Activated T-helper 1 cell treated with anti-CD3 and anti-CD28 coated beads, Interleukin-2, amount 50 U/mL, for 16 hours (primary cell): ENCODE data around the gene YY1.
A peak's percentile ranks its signal among the peaks of the same experiment; 100 is the strongest.
"Not testable (repeated sequence)": the region's sequence is repeated elsewhere in the genome, so short reads cannot be mapped to it uniquely, and the experiment has no call there.

Source experiments
- DNase-seq, 2 donors: peaks; one replicate each; pipeline ENCODE4 v3.0.0-alpha.2; 2020; ENCODE audit warnings: low read depth in 1 of 2, low spot score in 1 of 2

The YY1 gene

DNA sequence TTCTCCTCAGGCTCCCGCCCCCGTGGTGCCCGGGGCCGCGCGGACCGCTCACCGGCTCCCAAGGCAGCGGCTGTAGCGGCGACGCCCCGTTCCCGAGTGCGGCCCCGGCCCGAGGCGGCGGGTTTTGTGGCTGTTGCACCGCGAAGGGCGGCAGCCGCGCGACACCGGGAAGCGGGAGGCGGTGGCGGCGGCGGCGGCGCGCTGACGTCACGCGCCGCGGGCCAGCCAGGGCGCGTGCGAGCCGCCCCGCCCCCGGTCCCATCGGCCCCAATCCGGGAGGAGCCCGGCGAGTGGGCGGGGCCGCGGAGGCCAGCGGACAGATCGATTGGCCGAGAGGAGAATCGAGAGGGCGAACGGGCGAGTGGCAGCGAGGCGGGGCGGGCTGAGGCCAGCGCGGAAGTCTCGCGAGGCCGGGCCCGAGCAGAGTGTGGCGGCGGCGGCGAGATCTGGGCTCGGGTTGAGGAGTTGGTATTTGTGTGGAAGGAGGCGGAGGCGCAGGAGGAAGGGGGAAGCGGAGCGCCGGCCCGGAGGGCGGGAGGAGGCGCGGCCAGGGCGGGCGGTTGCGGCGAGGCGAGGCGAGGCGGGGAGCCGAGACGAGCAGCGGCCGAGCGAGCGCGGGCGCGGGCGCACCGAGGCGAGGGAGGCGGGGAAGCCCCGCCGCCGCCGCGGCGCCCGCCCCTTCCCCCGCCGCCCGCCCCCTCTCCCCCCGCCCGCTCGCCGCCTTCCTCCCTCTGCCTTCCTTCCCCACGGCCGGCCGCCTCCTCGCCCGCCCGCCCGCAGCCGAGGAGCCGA, at the start of gene YY1:
Gene YY1 (plus strand): TSS at position 726 of the 792 bp plus-strand sequence. CDS start 101 bp downstream, outside the sequence.
- DNase-seq: peak; percentile 98 to 99

DNA sequence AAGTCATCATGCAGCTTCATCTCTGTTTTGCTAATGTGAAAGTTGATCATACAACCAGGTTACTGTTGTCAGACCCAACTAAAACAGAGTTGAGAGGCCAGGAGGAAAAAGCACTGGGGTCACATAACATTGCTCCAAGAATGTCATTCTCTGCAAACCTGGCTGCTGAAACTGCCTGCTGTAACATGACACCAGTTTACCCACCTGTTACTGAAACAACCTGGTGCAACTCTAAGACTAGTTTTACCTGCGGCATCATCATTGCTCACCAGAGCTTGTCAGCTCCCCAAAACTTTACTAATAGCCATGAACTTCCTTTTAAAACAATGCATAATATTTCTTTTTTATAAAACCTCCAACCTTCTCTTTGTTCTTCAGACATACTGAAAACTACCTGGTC, 48.8 kb upstream of the YY1 start:
- DNase-seq: no peak

DNA sequence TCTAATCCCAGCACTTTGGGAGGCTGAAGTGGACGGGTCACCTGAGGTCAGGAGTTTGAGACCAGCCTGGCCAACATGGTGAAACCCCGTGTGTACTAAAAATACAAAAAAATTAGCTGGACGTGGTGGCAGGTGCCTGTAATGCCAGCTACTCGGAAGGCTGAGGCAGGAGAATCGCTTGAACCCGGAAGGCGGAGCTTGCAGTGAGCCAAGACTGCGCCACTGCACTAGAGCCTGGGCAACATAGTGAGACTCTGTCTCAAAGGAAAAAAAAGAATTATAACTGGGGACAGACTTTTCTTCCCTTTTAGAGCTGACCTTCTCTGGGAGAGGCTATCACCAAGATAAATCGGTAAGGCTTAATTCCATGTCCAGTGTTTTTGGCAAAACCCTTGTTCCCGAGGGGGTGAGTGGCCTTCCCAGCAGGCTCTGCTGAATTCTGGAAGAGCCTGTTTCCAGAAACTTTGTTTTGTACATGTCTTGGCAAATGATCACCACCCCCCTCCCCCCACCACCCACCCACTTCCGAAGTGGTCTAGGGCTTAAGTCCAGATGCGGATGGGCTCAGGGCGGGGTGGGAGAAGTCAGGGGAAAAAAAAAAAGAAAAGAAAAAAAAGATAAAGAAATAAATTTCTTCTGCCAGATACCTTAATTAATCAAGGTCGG, 47.2 kb upstream of the YY1 start:
- DNase-seq: no peak

DNA sequence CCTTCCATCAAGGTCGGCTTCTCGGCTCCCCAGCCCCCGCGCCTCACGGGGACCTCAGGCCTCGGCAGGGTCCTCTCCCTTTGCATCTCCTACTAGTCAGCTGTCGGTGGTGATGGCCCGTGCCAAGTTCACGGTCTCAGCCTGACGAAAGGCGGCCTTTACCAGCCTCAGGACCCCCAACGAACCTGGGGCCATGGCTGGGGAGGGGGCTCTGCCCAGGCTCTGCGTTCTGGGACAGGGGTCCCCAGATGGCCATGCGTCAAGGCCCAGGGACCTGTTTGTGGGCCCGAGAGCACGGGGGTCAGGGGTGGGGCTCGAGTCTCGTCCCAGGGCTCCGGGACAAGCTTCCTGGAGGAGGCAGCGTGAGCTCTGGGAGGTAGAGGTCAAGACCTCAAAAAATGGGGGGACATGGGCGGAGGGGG, 46.7 kb upstream of the YY1 start:
- no peak for DNase-seq

DNA sequence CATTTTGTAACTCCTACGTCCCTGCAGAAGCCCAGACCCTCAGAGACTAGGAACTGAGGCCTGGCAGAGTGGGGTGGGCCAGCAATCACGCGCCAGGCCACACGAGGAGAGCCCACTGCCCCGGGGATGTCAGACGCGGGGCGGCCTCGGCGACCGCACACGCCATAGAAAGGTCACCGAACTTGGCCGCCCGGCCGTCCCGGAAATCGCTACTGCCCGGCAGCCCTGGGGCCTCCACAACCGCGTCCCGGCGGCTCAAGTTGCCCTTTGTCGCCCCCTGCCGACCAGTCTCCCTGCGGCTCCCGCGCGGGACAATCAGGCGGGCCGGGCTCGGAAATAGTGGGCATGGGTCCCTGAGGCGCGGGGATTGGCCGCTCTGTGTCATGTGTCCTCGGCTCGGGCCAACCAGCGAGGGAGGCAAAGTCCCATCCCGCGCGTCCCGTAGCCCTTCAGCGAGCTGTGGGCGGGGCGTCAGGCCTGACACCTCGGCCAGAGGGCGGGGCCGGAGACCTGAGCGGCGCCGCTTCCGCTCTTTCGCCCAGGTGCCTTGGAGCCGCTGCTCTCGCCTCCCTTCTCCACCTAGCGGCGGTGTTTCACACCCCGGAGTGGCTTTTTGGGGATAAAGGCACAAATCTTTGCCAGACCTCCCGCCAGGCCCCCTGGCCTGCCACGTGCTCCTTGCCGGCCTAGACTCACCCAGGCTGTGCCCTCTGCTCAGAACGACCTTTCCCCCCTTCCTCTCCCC, 46.1 kb upstream of the YY1 start:
- DNase-seq: peak; percentile 99 to 100

DNA sequence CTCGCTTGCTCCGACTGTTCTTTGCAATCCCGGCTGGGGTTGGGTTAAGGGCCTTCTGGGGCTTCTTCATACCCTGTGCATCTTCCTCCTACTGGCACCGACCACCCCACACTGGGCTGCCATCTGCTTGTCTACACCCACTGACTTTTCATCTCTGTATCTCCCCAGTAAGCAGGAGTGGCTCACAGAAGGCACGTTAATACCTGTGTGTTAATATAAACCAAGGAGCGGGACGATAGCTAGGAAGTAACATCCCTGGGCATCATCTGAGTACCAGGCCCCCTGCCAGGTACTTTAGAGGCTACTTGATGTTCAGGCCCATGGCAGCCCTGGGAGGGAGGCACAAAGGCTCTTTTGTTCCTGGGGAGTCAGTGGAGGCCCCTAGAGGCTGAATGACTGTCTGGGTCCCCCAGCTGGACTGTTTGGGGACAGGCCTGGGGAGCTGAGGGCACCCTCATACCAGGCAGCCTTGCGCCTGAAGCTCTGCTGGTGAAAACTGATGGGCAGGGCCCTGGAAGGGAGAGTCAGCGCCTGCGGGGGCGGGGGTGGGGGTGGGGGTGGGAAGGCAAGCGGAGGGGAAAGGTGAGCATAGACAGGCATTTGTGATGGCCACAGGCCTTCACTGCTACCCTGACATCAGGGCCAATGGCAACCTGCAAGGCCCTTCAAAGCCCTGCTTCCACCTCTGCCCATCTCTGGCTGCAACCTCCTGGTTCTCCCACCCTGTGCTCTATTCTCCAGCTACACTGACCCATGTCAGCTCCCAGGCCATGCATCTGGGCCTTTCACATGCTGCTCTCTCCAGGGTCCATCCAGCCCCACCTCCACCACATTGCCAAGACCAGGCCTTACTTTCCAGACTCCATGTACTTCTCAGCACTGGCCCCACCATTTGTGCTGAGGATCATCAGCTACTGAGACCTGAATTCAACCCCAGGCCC, 45.3 kb upstream of the YY1 start:
- DNase-seq: no peak

DNA sequence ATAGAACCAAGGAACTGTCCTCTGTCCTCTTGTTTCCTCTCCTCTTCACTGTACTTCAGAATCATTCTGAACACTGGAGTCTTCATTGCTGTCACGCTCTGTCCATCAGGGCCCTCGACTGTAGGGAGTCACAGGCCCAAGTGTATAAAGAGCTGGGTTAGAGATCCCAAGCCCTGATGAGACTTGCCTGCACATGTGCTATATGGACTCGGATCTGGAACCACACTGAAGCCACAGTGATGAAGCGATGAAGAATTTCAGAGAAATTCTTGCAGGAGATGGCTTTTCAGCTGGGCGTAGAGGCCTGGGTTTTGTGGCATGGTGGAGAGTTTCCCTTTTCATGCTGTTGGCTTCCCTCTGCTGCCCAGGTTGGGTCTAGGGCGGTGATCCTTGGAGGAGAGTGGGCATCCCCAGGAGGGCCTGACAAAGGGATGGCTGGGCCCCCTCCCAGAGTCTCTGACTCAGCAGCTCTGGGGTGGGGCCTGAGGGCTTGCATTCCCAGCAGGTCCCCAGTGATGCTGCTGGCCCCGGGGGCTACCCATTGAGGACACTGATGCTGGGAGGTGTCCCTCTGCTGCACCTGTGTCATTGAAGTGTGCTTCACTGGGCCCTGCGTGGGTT, 39.6 kb upstream of the YY1 start:
- DNase-seq: no peak

DNA sequence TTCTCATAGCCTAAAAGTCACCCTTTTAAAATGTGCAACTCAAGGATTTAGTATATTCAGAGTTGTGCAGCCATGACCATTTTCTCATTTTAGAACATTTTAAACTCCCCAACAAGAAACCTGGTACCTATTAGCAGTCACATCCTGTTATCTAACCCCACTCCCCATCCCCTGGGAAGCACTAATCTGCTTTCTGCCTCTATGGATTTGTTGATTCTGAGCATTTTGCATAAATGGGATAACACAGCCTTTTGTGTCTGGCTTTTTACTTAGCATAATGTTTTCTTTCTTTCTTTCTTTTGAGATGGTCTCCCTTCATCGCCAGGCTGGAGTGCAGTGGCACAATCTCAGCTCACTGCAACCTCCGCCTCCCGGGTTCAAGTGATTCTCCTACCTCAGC, 38.6 kb upstream of the YY1 start:
- no peak for DNase-seq

DNA sequence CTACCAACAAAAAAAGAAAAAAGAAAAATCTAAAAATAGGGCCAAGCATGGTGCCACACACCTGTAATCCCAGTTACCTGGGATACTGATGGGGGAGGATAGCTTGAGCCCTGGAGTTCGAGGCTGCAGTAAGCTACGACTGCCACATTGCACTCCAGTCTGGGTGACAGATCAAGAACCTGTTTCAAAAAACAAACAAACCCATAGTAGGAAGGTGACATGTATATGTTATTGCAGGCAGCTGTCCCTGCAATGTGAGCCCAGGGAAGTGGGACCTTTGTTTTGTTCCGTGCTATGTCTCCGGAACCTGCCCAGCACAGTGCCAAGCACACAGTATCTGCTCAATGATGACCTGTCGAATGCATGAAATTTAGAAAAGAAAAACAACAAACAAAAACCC, 37.2 kb upstream of the YY1 start:
- DNase-seq: no peak

DNA sequence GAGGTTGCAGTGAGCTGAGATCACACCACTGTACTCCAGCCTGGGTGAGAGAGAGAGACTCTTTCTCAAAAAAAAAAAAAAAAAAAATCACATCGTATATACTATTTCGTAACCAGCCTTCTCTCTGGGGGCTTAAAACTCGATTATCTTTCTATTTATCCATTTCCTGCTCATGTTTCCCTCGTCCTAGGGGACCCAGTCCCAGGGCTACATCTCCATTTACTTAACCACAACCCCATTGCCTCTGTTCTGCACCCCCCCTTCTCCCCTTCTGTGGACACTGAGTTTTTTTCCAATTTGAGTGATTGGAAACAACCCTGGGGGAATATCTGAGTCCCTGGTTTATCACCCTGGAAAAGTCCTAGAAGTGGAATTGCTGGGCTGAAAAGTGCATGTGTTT, 36.2 kb upstream of the YY1 start:
- no peak for DNase-seq

DNA sequence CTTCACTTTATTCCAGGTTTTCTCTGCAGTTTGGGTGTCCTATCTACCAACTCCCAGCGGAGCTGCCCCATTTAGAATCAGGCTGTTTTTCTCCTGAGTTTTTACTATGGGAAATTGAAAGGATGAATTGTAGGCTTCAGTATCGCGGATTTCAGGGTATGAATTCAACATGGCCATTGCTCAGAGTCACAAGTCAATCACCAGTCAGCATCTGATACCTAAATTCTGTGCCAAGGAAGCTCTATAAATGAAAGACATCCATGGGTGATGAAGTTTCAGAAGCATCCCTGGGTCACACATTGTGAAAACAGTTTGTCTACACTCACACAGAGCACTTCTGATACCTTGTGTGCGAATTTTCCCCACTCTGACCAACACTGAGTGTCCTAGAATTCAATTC, 35.8 kb upstream of the YY1 start:
- no peak for DNase-seq

DNA sequence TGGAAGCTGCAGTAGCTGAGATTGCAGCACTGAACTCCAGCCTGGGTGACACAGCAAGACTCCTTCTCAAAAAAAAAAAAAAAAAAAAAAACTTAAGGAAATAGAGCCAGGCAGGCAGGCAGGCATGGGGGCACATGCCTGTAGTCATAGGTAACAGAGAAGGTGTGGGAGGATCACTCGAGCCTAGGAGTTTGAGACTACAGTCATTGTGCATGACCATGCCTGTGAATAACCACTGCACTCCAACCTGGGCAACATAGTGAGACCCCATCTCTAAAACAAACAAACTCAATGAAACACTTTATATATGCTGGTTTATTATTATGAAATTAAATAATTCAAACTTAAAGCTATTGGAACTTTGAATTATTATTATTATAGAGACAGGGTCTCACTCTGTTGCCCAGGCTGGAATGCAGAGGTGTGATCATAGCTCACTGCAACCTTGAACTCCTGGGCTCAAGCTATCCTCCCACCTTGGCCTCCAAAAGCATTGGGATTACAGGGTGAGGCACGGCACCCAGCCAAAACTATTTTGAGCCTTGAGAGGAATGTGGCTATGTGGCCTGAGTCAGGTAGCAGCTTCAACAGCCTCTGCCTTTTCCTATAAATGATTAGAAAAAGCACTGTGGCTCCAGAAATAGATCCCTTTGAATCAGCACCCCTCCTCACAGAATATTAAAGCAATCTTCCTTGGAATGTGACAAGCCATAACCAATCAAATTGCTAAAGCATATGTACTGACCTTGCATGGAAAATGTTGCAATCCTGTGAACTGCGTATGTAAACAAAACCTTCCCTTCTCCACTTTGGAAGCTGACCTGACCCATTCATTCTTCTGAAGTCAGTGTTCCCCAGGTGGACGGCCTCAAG, 34.7 kb upstream of the YY1 start:
- DNase-seq: no peak

DNA sequence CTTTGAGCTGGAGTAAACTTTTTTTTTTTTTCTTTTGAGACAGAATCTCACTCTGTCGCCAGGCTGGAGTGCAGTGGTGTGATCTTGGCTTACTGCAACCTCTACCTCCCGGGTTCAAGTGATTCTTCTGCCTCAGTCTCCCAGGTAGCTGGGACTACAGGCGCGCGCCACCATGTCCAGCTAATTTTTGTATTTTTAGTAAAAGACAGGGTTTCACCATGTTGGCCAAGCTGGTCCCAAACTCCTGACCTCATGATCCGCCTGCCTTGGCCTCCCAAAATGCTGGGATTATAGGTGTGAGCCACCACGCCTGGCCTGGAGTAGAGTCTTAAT, 34.1 kb upstream of the YY1 start:
- DNase-seq: not testable (repeated sequence)

DNA sequence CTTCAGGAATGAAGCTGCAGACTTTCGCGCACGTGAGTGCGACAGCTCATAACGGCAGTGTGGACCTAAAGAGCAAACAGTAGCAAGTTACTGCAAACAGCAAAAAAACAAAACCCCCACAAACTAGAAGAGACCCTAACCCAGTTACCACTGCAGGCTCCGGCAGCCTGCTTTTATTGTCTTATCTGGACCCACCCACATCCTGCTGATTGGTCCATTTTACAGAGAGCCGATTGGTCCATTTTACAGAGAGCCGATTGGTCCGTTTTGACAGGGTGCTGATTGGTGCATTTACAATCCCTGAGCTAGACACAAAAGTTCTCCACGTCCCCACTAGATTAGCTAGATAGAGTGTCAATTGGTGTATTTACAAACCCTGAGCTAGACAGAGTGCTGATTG, 31.4 kb upstream of the YY1 start:
- DNase-seq: not testable (repeated sequence)

DNA sequence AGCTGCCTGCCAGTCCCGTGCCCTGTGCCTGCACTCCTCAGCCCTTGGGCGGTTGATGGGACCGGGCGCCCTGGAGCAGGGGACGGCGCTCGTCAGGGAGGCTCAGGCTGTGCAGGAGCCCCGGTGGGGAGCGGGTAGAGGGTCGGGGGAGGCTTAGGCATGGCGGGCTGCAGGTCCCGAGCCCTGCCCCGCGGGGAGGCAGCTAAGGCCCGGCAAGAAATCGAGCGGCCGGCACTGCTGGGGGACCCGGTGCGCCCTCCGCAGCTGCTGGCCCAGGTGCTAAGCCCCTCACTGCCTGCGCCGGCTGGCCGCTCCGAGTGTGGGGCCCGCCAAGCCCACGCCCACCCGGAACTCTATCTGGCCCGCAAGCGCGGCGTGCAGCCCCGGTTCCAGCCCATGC, 30.8 kb upstream of the YY1 start:
- DNase-seq: not testable (repeated sequence)

DNA sequence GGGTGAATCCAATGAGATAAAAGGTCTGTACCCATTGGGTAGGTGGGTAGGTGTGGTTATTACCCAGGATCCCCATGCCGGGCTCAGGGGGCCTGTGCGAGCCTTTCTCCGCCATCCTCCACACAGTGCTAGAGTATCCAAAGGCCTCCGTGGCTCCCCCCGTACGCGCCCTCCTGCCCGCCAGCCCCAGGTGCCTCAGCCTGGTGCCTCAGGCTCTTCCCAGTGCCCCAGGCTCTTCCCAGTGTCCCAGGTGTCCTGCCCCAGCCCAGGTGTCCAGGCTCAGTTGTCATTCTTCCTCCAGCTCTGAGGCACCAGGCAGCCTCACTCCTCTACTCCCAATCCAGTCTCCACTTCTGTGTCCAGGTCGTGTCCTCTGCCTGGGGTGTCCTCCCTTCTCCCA, 27.6 kb upstream of the YY1 start:
- no peak for DNase-seq

DNA sequence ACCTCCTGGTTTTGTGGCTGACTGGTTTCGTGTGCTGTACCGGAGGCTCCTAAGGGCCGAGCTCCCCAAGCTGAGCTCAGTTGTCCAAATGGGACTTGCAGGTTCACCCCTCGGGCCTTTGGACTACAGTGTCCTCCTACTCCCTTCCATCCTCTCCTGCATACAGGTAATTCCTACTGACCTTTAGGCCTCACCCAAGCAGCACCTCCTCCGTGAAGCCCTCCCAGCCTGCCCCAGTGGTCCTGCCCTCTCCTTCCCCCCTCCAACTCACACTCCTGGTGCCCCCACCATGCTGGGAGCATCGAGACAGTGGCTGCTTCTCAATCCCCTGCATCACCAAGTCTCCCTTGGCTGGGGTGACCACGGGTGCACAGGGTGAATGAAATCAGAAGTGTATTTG, 27.1 kb upstream of the YY1 start:
- no peak for DNase-seq

DNA sequence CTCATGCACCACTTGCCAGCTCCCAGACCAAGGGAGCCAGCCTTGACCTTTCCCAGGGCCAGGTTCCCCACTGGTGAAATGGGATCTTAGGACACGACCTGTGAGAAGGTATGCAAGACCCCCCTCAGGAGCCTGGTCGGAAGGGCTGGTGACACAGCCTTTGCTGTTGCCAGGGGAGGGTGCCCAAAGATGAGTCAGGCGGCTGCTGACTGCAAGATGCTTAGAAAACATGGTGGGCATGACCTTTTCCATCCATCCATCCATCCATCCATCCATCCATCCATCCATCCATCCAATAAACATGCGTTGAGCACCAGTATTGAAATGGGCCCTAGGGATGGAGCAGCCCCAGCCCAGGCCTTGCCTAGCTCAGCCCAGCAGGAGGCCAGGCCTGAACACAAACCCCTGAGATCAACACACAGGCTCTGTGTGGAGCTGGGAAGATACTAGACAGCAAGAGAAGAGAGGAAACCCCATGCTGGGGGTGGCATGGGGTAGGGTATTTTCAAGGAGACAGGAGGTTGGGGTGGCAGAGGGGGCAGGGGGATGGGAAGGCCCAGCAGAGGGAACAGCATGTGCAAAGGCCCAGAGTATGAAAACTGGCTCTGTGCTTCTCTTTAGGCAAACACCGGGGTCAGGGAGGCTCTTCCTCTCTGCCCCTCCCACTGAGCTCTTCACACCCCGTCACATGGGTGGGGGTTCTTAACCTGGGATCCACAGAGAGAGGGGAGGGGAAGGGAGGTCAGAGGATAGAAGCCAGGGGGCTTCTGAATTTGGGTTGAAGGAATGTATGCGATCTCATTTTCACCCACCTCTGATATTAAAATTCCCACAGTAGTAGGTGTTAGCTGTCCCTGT, 26.2 kb upstream of the YY1 start:
- no peak for DNase-seq

DNA sequence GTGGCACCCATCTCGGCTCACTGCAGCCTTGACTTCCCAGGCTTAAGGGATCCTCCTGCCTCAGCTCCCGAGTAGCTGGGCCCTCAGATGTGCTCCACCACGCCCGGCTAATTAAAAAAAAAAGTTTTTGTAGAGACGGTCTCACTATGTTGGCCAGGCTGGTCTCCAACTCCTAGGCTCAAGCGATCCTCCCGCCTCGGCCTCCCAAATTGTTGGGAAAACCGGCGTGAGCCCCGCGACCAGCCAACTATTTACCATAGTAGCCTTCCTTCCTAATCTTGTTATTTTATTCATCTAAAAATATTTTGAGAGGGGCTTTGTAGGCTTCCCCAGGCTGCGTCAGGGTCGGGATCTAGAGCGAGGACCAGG, 25.4 kb upstream of the YY1 start:
- no peak for DNase-seq
